Mononuclear cell (primary cell): ENCODE results near the gene FLVCR1. TPM values are rescaled to one million over a fixed set of nuclear protein-coding genes. Genes with fewer than 3 reads are reported as not detected.
"Not testable (repeated sequence)": the region's sequence is repeated elsewhere in the genome, so short reads cannot be mapped to it uniquely, and the experiment has no call there.

Experiments
- H3K27me3 ChIP-seq: 2 replicates; pipeline ENCODE4 v1.6.0; 2011; ENCODE audit warnings: low read length, control low read depth; ENCODE audit not compliant: insufficient read depth
- H3K4me1 ChIP-seq: 2 replicates; pipeline ENCODE4 v1.5.1; 2011; ENCODE audit warnings: mild to moderate bottlenecking, low read length, control low read depth; ENCODE audit not compliant: insufficient read depth
- H3K4me3 ChIP-seq: 2 replicates; pipeline ENCODE4 v1.5.1; 2011; ENCODE audit warnings: mild to moderate bottlenecking, low read length, moderate library complexity
- H3K9me3 ChIP-seq: 2 replicates; pipeline ENCODE4 v1.5.1; 2011; ENCODE audit warnings: low read depth, mild to moderate bottlenecking, control low read depth, low read length
- total RNA-seq: library from RNA; depleted of rRNA; stranded (reverse); fragments of >200 nt; gene quantifications from one replicate; pipeline ENCODE4 v1.2.3, GENCODE V29; 2012

The FLVCR1 gene
- total RNA-seq, 1 donor, result 15.3 TPM

DNA sequence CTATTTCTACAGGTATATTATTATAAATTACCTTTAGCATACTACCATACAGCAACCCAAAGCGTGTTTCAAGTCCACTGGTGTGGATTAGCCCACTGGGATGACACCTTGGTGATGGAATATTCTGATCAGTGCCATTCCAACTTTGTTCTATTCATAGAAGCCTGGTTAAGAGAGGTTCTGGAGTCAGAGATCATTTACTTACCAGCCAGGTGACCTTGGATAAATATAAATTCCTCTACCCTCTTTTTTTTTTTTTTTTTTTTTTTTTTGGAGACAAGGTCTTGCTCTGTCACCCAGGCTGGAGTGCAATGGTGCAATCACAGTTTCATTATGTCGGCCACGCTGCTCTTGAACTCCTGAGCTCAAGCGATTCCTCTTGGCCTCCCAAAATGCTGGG lies 10.5 kb upstream of the FLVCR1 start, which contains the start of gene SPATA45:
TSS of gene SPATA45 (minus strand) at position 101 of the 400 bp plus-strand sequence. CDS start 11,500 bp downstream, outside the sequence.
- Histone ChIP-seq H3K27me3 (no peaks in the 10 kb centered on the region), H3K4me1 (no peaks in the 10 kb centered on the region), H3K4me3 (no peak within 1 kb of the TSS), H3K9me3 (no peaks in the 10 kb centered on the region)

DNA sequence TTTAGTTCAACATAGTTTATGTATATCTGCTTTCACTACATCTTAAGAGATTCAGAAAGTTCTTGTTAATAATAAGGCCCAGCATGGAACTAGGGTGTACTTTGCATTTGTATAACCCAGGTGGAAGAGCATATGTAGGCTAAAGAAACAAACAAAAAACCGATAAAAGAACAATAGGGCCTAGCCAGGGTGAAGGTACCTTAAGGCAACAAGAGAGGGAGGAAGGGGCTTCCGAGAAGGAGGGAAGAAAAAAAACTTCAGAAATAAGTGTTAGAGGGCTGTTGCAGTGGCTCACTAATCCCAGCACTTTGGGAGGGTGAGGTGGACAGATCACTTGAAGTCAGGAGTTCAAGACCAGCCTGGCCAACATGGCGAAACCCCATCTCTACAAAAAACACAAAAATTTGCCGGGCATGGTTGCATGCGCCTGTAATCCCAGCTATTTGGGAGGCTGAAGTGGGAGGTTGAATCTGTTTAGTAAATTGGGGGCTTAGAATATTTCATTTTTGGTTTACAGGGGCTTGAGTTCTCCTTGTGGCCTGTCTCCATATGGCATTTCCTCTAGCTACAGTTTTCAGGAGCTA lies 5.9 kb upstream of the FLVCR1 start:
- Histone ChIP-seq H3K27me3 (no peaks in the 10 kb centered on the region), H3K4me1 (peaks cover 8% of the 10 kb centered on the region), H3K4me3 (no peak overlapping the region), H3K9me3 (no peaks in the 10 kb centered on the region)

DNA sequence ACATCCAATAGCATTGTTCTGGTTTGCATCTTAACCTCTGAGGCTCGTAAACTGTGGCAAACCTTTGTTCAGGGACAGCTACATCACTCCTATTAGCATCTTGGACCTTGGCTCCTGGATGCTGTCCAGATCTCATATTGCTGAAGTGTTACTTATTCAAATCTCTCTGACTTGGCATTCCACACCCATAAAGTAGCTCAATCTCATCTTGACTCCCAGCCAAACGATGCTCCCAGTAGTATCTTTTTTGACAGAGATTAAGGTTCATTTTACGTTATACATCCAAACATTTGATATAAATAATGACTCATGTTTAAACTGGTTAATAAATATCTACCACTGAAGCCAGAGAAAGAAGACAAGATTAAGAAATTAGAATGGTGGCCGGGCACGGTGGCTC lies 4.4 kb upstream of the FLVCR1 start:
- Histone ChIP-seq H3K4me3 (no peak overlapping the region), H3K9me3 (no peaks in the 10 kb centered on the region), H3K27me3 (no peaks in the 10 kb centered on the region), H3K4me1 (peaks cover 15% of the 10 kb centered on the region)

DNA sequence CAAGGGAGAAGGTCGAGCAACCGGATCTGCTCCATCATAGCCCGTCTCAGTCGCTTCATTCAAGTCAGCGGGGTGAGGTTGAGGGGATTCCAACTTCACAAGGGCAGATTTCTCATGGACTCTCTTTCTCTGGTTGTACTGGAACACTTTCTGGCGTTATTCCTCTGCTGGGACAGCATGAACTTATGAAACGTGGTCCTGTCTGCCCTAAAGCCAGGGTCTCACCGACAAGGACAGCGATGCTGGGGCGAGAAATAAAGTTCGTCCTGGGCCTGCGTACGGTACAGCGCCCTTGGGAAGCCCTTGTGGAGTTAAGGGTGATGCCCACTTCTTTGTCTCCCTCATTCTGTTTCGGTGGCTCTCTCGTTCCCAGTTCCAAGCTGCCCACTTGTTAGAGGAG lies 1.3 kb upstream of the FLVCR1 start:
- peaks cover 44% of the 10 kb centered on the region for H3K4me1 ChIP-seq
- H3K27me3 ChIP-seq, result no peaks in the 10 kb centered on the region
- no peak overlapping the region for H3K4me3 ChIP-seq
- no peaks in the 10 kb centered on the region for H3K9me3 ChIP-seq

DNA sequence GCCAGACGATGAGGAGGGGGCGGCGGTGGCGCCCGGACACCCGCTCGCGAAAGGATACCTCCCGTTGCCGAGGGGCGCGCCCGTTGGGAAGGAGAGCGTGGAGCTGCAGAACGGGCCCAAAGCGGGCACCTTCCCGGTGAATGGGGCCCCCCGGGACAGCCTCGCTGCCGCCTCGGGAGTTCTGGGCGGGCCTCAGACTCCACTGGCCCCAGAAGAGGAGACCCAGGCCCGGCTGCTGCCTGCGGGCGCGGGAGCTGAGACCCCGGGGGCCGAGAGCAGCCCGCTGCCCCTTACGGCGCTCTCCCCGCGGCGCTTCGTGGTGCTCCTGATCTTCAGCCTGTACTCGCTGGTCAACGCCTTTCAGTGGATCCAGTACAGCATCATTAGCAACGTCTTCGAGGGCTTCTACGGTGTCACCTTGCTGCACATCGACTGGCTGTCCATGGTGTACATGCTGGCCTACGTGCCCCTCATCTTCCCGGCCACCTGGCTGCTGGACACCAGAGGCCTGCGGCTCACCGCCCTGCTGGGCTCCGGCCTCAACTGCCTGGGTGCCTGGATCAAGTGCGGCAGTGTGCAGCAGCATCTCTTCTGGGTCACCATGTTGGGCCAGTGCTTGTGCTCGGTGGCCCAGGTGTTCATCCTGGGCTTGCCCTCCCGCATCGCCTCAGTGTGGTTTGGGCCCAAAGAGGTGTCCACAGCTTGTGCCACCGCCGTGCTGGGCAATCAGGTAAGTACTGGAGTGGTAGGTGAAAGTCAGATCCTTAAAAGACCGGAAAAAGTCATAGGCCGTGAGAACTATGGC lies 588 bp downstream of the FLVCR1 start:
- Histone ChIP-seq H3K9me3 (no peaks in the 10 kb centered on the region), H3K27me3 (no peaks in the 10 kb centered on the region), H3K4me1 (peaks cover 48% of the 10 kb centered on the region), H3K4me3 (peak overlapping the region; percentile 78)

DNA sequence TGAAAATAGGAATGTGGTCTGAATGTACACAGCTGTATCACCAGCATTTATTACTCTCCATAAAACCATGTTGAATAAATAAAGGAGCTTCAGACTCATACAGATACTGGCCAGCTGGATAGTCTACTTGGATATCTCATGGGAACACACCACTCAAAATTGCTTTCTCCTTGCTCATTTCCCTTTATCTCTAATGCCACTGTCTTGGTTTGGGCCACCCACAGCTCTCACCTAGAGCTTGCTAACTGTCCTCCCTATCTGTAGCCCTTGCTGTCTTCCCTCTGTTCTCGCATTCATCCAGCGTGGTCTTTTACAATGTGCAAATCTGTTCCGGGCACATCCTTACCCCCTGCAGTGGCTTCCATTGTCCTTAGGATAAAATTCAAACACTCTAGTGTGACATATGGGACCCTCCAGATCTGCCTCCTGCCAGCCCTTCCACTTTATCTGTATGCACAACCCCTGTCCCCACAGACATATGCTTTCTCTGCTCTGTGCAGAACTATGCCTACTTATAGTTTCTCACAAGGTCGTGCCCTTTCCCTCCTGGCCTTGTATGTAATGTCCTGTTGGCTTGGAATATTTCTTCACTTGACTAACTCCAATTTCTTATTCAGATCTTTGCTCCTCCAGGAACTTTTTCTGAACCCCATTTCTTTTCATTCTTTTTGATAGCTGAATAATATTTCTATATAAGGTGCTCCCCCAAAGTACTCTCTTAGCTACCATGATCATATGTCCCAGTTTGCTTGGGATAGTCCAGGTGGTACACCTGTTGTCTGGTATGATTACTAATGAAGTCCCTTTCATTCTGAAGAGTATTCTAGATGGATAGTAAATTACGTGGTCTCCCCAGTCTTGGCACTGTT lies 2.9 kb downstream of the FLVCR1 start:
- no peak overlapping the region for H3K4me3 ChIP-seq
- H3K4me1 ChIP-seq, result peaks cover 48% of the 10 kb centered on the region
- no peaks in the 10 kb centered on the region for H3K9me3 ChIP-seq
- no peaks in the 10 kb centered on the region for H3K27me3 ChIP-seq

DNA sequence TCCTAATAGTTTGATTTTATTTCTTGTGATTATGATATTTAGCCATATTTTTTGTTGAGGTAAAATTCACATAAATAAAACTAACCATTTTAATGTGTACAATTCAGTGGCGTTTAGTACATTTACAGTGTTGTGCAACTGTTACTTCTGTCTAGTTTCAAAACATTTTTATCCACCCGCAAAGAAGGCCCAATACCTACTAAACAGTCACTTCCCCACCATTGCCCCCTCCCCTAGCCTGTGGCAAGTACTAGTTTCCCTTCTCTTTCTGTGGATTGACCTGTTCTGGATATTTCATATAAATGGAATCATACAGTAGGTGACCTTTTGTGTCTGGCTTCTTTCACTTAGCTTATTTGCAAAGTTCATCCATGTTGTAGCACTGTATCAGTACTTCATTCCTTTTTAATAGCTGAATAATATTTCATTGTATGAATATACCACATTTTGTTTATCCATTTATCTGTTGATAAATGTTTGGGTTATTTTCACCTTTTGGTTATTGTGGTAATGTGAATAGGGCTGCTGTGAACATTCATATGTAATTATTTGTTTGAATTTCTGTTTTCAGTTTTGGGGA lies 4.1 kb downstream of the FLVCR1 start:
- H3K27me3 ChIP-seq, result no peaks in the 10 kb centered on the region
- peaks cover 40% of the 10 kb centered on the region for H3K4me1 ChIP-seq
- H3K9me3 ChIP-seq, result no peaks in the 10 kb centered on the region
- H3K4me3 ChIP-seq, result no peak overlapping the region

DNA sequence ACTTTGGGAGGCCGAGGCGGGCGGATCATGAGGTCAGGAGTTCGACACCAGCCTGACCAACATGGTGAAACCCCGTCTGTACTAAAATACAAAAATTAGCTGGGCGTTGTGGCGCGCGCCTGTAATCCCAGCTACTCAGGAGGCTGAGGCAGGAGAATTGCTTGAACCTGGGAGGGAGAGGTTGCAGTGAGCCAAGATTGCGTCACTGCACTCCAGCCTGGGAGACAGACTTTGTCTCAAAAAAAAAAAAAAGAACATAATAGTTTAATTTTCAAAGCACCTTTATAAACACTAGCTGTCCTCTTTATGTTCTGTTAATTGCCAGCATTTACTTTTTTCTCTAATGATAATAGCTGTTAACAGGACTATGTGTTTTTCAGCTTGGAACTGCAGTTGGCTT lies 5.3 kb downstream of the FLVCR1 start:
- not testable (repeated sequence) for H3K9me3 ChIP-seq, H3K27me3 ChIP-seq, H3K4me3 ChIP-seq
- peaks cover 35% of the 10 kb centered on the region for H3K4me1 ChIP-seq

DNA sequence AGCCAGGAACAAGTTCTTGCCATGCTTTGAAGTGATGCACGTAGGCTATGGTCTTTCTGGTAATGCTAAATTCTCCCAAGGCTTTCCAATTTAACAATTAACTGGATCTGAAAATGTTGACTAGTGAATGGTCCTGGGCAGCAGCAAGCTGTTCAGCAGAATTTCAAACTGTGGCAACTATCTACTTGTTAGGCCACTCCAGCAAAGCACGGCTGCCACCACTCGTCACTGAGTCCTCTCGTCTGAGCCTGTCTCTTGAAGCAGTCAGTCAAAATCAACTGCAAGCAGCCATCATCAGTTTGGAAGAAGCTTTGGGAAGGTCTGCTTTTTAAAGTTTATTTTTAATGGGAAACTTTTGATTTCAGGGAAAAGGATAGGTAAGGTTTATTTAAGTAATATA lies 6.1 kb downstream of the FLVCR1 start:
- Histone ChIP-seq H3K4me1 (peaks cover 28% of the 10 kb centered on the region), H3K9me3 (no peaks in the 10 kb centered on the region), H3K4me3 (no peak overlapping the region), H3K27me3 (no peaks in the 10 kb centered on the region)

DNA sequence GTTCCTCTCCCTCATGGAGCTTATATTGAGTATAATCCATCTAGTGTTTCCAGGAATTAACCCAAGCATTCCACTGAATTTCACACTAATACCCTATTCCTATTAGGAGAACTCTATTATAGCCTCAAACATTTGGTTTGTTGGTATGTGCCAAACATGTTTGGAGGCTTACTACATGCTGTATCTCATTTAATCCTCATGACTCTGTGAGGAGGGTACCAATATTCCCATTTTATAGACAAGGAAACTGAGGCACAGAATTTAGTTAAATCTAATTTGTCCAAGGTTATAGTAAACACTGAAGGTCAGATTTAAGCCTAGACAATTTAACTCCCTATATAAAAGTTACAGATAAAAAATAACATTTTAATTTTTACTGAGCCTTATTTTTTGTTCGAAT lies 9.1 kb downstream of the FLVCR1 start:
- H3K9me3 ChIP-seq, result no peaks in the 10 kb centered on the region
- no peak overlapping the region for H3K4me3 ChIP-seq
- peaks cover under 1% of the 10 kb centered on the region for H3K4me1 ChIP-seq
- no peaks in the 10 kb centered on the region for H3K27me3 ChIP-seq

DNA sequence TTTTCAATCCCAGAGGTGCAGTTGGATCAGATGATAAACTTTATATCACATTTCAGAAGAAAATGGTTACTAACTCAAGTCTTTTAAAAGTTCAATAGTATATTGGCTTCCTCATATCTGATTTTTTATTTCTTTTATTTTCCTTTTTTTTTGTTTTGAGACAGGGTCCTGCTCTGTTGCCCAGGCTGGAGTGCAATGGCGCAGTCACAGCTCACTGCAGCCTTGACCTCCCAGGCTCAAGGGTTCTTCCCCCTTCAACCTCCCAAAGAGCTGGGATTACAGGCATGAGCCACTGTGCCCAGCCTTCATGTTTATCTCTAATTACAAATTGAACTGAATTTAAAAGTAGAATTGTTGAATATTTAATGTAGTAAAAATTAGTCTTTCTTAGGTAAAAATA lies 13.9 kb downstream of the FLVCR1 start:
- no peaks in the 10 kb centered on the region for H3K4me1 ChIP-seq
- no peaks in the 10 kb centered on the region for H3K27me3 ChIP-seq
- H3K9me3 ChIP-seq, result no peaks in the 10 kb centered on the region
- H3K4me3 ChIP-seq, result no peak overlapping the region

DNA sequence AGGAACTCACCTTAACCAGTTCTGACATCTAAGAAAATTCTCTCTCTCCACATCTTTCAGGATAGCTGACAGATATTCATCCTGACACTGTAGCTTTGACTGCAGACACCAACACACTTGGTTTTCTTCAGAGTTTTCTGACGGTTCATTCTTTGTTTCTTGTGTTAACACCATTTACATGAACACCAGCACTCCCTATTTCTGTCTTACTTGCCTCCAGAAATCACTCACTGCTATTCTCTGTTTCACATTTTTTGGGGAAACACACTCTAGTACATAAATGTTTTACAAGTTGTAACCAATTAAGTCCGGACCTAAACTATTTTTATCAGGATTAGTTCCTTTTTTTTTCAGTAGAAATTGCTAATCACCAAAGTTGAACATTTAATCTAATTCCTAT lies 15.4 kb downstream of the FLVCR1 start:
- no peaks in the 10 kb centered on the region for H3K9me3 ChIP-seq
- H3K4me3 ChIP-seq, result no peak overlapping the region
- no peaks in the 10 kb centered on the region for H3K27me3 ChIP-seq
- no peaks in the 10 kb centered on the region for H3K4me1 ChIP-seq

DNA sequence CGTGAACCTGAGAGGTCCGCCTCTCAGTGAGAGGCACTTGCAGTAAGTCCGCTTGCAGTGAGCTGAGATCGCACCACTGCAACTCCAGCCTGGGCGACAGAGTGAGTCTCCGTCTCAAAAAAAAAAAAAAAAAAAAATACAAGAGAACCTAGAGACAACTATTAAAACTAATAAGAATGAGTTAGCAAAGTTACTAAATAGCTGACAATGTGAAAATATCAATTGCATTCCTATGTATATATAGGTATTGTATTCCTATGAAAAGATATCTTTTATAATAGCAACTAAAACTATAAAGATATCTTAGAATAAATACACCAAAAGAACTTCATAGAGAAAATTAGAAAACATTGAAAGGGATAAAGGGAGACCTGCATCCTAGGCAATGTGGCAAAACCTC lies 20.3 kb downstream of the FLVCR1 start:
- no peak overlapping the region for H3K4me3 ChIP-seq
- H3K9me3 ChIP-seq, result no peaks in the 10 kb centered on the region
- H3K4me1 ChIP-seq, result no peaks in the 10 kb centered on the region
- H3K27me3 ChIP-seq, result no peaks in the 10 kb centered on the region

DNA sequence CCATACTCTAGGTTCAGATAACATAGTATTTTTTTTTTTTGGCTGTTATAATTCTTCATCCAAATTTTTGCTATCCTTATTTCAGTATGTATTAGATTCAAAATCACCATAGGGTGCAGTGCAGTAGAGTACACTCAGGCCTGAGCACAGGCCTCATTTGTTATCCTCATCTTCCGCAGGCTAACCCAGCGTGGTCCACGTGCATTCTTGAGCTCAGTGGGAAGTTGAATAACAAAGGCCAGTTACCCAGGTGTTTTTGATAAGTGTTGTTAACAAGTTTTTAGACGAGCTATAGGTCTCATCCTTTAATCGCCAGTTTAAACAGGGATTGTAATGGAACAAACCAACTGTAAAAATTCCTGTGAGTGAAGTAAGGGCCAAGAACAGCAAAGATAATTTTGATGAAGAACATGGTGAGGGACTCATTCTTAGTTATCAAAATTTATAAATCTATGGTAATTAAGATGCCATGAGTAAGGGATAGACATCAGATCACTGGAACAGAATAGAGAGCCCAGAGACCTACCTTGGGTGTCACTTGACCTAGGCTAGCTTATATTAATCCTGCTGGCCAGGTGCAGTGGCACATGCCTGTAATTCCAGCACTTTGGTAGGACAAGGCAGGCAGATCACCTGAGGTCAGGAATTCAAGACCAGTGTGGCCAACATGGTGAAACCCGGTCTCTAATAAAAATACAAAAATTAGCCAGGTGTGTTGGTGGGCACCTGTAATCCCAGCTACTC lies 22.0 kb downstream of the FLVCR1 start:
- H3K9me3 ChIP-seq, result no peaks in the 10 kb centered on the region
- H3K4me3 ChIP-seq, result no peak overlapping the region
- H3K27me3 ChIP-seq, result no peaks in the 10 kb centered on the region
- H3K4me1 ChIP-seq, result no peaks in the 10 kb centered on the region
